ENCODE results near the gene PNPLA7. TPM values are rescaled to one million over a fixed set of nuclear protein-coding genes. Genes with fewer than 3 reads are reported as not detected.

Gene PNPLA7
- total and polyA plus RNA-seq, 2 of the 13 experiments (the other 11 are each of a cell fraction or from before 2014, with no cell fraction given) = 0.42 to 1.5 TPM

- TF ChIP-seq MYPOP (CRISPR knock-in tag; IDR thresholded peaks at IDR 0.05) (no peak), NR2C2 (CRISPR knock-in tag; IDR thresholded peaks at IDR 0.05; ENCODE audit: borderline replicate concordance) (peak; percentile 33; the same call in 1 of the 2 replicates), ZFP62 (CRISPR knock-in tag; IDR thresholded peaks at IDR 0.05) (no peak), ETV5 (CRISPR knock-in tag; IDR thresholded peaks at IDR 0.05; ENCODE audit: borderline replicate concordance) (peak; percentile 53), JARID2 (CRISPR knock-in tag; IDR thresholded peaks at IDR 0.05; ENCODE audit: insufficient replicate concordance) (no peak), FOXJ3 (CRISPR knock-in tag; IDR thresholded peaks at IDR 0.05; ENCODE audit: borderline replicate concordance) (no peak), E2F5 (CRISPR knock-in tag; conservative IDR thresholded peaks at IDR 0.05) (no peak), HOXA7 (CRISPR knock-in tag; IDR thresholded peaks at IDR 0.05) (no peak), IKZF5 (CRISPR knock-in tag; IDR thresholded peaks at IDR 0.05) (0 out of 2 replicates have a peak, but pooled peaks have one; percentile 16), DDIT3 (CRISPR knock-in tag; IDR thresholded peaks at IDR 0.05) (no peak), ZKSCAN5 (CRISPR knock-in tag; IDR thresholded peaks at IDR 0.05) (no peak), ZNF282 (IDR thresholded peaks at IDR 0.05; ENCODE audit: partially characterized antibody) (no peak), REPIN1 (CRISPR knock-in tag; IDR thresholded peaks at IDR 0.05; ENCODE audit: borderline replicate concordance, low read depth) (no peak; the same call in 1 of the 2 replicates), FOXP4 (CRISPR knock-in tag; IDR thresholded peaks at IDR 0.05) (no peak), SOX5 (CRISPR knock-in tag; IDR thresholded peaks at IDR 0.05; ENCODE audit: borderline replicate concordance) (peak; percentile 9; the same call in 1 of the 2 replicates), TAF15 (IDR thresholded peaks at IDR 0.05; ENCODE audit: low read depth, low read length, poor library complexity, severe bottlenecking) (no peak), RFXAP (CRISPR knock-in tag; IDR thresholded peaks at IDR 0.05; ENCODE audit: borderline replicate concordance) (no peak; the same call in 1 of the 2 replicates), PRDM4 (CRISPR knock-in tag; IDR thresholded peaks at IDR 0.05; ENCODE audit: borderline replicate concordance) (no peak), ZC3H13 (CRISPR knock-in tag; IDR thresholded peaks at IDR 0.05) (no peak), GLI4 (CRISPR knock-in tag; IDR thresholded peaks at IDR 0.05; ENCODE audit: borderline replicate concordance) (no peak), ZNF564 (CRISPR knock-in tag; IDR thresholded peaks at IDR 0.05) (peak; percentile 62; the same call in 1 of the 2 replicates)
Observed at GRCh38 chr9:137551264-137552021, 1.2 kb upstream of the PNPLA7 start, which contains the start of gene MRPL41 (continued).

All from HepG2 (cell line).